DMS 273 (cell line): ENCODE results near the gene ATP6V0E1.
"Not testable (repeated sequence)": the region's sequence is repeated elsewhere in the genome, so short reads cannot be mapped to it uniquely, and the experiment has no call there.

ENCODE experiments used
- DNase-seq: peaks from one replicate; lab custom pipeline; 2025; ENCODE audit not compliant: unreplicated experiment; lab: John Stamatoyannopoulos, UW

ATP6V0E1 gene

DNA sequence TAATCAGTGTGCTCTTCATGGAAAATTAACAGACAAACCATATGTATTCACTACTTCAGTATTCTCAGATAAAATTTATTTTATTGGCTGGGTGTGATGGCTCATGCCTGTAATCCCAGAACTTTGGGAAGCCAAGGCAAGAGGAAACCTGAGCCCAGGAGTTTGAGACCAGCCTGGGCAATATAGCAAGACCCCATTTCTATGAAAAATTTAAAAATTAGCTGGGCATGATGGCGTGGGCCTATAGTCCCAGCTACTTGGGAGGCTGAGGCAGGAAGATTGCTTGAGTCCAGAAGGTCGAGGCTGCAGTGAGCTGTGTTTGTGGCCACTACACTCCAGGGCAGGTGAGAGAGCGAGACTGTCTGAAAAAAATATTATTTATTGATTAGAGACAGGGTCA is 49.2 kb downstream of the ATP6V0E1 start:
- DNase-seq: no peak

DNA sequence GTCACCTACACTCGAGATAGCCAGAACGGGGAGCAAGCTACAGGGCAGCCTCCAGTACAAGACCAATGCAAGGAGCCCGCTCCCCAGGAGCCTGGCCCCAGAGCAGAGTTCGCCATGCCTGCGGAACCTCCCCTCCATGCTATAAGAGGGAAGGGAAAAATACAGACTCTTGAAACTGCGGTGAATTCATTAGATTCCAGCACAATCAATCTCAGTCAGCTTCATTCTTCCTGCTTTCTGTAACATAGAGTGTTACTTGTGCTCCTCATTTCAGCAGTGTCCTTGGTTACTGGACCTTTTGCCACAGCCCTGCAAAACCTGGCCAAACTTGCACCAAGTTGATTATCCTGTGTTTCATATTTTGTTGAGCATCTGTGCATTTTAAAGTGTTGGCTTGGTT is 50.4 kb downstream of the ATP6V0E1 start:
- no peak for DNase-seq

DNA sequence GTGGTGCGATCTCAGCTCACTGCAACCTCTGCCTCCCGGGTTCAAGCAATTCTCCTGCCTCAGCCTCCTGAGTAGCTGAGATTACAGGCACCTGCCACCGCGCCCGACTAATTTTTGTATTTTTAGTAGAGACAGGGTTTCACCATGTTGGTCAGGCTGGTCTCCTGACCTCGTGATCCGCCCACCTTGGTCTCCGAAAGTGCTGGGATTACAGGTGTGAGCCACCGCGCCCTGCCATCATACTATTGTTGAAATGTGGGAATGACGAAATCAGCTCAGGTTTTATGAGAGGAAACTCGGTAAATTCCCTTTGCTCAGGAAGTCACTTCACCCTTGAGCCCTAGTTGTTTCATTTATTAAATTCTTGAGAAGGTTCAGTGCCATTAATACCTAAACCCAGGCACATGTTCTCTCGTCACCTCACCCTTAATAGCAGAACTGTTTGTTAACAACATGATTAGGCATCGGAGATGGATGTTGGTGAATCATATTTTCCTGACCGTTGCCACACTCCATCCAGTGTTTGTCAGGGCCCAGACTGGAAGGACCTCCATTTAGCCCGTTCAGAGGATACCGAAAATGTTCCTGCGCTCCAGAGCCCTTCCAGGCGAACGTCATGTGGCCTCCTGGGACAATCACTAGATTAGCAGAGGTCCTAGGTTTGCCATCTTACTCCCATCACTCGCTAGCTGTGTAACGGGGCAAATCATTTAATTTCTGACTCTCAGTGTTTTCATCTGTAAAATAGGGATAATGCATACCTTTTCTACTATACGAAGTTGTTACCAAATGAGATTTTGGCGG is 52.5 kb downstream of the ATP6V0E1 start:
- DNase-seq: no peak

- DNase-seq: no peak
Observed at GRCh38 chr5:173039188-173039587, 55.6 kb downstream of the ATP6V0E1 start.

DNA sequence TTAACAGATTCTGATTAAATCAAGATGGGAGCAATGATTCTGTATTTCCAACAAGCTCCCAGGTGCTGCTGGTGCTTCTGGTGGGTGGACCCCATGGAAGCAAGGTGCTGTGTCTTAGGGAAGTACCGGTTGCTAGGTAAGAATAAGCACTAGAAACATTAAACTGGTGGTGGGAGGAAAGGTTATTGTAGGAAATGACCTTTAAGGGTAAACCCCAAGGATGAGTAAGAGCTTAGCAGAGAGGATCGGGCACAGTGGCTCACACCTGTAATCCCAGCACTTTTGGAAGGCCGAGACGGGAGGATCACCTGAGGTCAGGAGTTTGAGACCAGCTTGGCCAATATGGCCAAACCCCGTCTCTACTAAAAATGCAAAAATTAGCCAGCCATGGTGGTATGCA is 56.4 kb downstream of the ATP6V0E1 start:
- DNase-seq: no peak

- DNase-seq: no peak
Observed at GRCh38 chr5:173041881-173042762, 58.6 kb downstream of the ATP6V0E1 start.

DNA sequence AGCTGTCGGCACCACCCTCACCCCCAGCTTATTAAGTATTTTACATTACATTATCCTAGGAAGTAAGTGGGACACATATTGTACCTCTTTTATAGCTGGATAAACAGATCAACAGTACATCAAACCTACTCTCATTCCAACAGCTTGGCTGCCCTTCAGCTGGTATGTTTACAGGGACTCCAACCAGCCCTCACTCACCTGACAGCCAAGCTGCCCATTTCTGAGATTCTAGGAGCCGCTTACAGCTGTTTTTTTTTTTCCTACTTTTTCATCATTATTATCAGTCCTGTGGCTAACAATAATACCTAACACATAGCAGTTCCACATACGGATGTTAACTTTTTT is 59.2 kb downstream of the ATP6V0E1 start:
- no peak for DNase-seq

- DNase-seq: no peak
Observed at GRCh38 chr5:173045474-173045873, 61.9 kb downstream of the ATP6V0E1 start.

DNA sequence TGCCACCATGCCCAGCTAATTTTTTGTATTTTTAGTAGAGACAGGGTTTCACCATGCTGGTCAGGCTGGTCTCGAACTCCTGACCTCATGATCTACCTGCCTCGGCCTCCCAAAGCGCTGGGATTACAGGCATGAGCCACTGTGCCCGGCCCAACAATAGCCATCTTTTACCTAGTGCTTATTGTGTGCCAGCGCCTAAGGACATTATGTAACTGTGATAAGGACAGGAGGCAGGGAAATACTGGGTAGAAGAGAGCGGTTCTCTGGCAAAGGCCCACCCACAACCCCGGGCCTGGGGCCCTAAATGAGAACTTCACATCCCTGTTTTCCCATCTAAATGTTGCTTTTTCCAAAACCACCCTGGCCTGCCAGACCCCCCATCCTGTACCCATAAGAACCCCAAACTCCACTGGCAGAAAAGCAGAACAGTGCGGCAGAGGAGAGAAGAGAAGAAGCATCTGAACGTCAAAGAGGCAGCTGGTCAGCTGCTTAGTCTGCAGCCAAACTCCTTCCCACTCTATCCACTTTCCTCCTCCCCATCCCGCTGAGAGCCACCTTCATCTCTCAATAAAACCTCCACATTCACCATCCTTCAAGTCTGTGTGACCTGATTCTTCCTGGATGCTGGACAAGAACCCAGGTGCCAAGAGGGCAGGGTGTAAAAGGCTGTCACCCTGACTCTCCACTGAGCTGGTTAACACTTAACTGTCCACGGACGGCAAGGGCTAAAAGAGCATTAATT is 63.7 kb downstream of the ATP6V0E1 start:
- not testable (repeated sequence) for DNase-seq

- no peak for DNase-seq
Observed at GRCh38 chr5:173047838-173048105, 64.2 kb downstream of the ATP6V0E1 start.

- no peak for DNase-seq
Observed at GRCh38 chr5:173050791-173051190, 67.2 kb downstream of the ATP6V0E1 start.

DNA sequence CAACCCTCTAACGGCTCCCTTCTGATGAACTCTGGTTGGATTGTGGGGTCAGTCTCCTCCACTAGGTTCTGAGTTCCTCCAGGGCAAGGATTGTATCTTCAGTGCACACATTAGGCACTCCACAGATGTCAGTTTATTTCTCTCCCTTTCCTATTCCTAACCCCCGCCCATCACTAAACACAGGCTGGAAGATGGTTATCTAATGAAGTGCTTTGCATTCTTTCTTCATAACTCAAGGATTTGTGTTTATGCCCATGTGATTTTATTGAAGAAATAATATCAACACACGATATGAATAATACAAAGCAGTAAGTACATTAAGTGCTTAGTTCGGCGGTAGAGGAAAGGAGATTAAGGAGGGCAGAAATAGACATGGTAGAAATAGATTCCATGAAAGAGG is 68.2 kb downstream of the ATP6V0E1 start:
- no peak for DNase-seq

DNA sequence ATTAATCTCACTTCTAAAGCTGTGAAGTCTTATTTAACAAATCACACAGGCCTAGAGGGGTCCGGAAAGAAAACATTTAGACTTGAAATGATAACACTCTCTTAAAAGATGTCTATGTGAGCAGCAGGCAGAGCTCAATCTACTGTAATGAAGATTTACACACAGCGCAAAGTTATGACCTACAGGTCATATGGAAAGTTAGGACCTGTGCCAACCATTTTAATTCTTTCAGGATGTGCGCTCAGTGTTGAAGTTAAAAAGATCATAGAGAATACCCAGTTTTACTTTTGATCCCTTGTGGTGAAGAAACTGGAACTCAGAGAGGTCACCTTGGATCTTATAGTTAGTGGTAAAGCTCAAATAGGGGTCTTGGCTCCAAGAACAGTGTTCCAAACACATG is 69.5 kb downstream of the ATP6V0E1 start:
- DNase-seq: no peak

- DNase-seq: no peak
Observed at GRCh38 chr5:173055042-173055721, 71.6 kb downstream of the ATP6V0E1 start.

DNA sequence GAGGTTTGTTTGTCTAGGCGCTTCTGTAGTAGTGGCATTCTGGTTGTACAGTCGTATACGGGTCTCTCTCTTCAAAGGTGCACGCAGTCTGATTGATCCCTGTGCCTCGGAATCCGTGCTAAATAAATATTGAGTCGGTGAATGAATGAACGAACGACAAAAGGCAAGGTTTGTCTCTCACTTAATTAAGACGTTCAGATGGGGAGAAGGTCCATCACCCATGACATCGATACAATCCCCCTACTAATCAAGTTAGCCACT is 72.1 kb downstream of the ATP6V0E1 start:
- DNase-seq: no peak

DNA sequence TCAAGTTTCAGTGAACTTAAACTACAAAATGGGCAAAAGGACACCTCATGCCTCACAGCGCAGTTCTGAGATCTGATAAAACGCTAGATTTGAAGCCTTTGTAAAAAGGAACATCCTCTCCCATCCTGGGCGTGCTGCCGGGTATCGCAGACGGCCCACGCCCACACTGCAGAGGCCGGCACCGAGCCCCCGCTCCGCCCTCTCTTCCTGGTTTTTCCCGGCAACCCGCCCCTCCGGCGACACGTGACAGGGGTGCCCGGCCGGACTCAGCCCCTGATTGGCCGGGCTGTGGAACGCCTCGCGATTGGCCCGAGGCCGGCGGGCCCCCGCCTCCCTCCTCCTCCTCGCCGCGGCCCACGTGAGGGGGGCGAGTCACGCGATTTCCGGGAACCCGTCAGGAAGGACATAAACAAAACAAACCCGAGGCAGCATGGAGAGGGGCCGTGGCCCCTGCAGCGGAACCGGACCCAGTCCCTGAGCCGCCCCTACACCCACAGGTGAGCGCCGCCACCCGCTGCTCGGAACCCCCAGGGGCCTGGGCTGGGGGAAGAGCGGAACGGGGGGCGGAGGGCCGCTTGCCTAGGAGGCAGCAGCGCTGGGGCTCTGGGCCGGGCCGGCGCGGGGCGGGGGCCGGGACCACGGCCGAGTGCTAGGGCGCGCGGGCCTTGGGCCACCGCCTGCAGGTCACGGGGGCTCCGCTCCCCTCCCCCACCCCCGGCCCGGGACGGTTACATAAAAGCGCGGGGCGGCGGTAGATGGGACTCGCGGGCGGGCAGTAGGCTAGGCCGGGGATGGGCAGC is 72.6 kb downstream of the ATP6V0E1 start, which contains the start of gene CREBRF:
Gene CREBRF (plus strand): TSS at position 370 of the 800 bp plus-strand sequence. CDS start 24,424 bp downstream, outside the sequence.
- DNase-seq: peak; percentile 99

DNA sequence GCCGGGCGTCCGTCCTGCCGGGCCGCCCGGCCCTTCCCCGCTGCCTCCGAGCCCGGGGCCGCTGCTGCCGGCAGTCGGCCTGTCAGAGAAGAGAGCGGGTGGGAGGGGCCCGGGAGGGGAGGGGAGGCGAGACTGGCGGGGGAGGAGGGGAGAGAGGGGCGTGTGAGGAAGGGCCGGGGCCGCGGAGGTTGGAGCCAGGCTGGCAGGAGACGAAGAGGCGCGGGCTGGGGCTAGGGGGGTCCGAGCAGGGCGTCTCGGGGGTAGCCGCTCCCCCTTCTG is 73.2 kb downstream of the ATP6V0E1 start:
- peak; percentile 94 for DNase-seq

- peak; percentile 99 for DNase-seq
Observed at GRCh38 chr5:173057062-173057924, 73.7 kb downstream of the ATP6V0E1 start.

DNA sequence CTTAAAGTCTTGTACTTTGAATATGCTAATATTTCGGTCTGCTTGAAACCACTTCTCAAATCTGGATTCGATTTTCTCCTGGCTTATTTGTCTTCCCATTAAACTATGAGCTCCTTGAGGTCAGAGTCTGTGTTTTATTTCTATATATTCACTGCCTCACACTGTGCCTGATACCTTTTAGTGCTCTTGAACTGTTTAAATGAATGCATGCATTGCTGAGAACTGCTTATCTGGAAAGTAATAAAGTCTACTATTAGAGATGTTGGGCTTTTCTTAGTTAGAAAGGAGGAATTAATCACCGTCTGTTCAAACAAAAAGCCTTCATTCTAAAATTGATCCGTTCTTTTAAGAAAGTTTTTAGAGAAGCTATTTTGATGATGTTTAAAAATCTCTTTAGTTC is 78.6 kb downstream of the ATP6V0E1 start:
- DNase-seq: no peak

DNA sequence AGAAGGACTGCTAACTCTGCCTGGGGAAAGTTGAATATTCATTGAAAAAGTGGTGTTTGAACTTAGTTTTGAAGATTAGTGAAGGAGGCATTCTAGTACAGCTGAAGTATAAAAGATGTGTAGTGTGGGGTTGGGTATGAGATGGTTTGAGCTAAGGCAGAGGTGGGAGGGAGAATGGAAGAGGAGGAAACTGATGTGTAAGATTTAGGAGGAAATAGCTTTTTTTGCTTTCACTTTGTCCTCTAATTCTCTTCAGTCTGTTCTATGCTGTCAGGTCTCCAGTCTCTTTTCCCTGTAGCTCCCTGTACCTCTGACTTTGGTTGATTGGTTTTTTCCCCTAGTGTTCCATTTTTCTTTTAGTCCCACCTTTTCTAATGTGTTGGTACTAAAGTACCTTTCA is 81.6 kb downstream of the ATP6V0E1 start:
- no peak for DNase-seq
